ENCODE results near the gene TEAD1.
A peak's percentile ranks its signal among the peaks of the same experiment; 100 is the strongest.
"Not testable (repeated sequence)": the region's sequence is repeated elsewhere in the genome, so short reads cannot be mapped to it uniquely, and the experiment has no call there.

Gene TEAD1

GRCh38 chr11:12868315-12869073 lies 194.3 kb downstream of the TEAD1 start:
- peak; percentile 25 for DNase-seq (ENCODE audit: low read depth)
- TF ChIP-seq CTCF (IDR thresholded peaks at IDR 0.05; ENCODE audit: insufficient read depth, low read depth, low read length, missing control alignments) = peak; percentile 21
- no peak overlapping the region for H3K4me3 ChIP-seq (ENCODE audit: low read length)

GRCh38 chr11:12871241-12871640 lies 197.0 kb downstream of the TEAD1 start:
- DNase-seq (ENCODE audit: low read depth) = no peak
- no peak for TF ChIP-seq CTCF (IDR thresholded peaks at IDR 0.05; ENCODE audit: insufficient read depth, low read depth, low read length, missing control alignments)
- H3K4me3 ChIP-seq (ENCODE audit: low read length) = no peak overlapping the region

- H3K4me3 ChIP-seq (ENCODE audit: low read length) = no peak overlapping the region
- peak; percentile 33 for DNase-seq (ENCODE audit: low read depth)
- no peak for TF ChIP-seq CTCF (IDR thresholded peaks at IDR 0.05; ENCODE audit: insufficient read depth, low read depth, low read length, missing control alignments)
Measured at GRCh38 chr11:12871788-12872321, 197.6 kb downstream of the TEAD1 start.

- TF ChIP-seq CTCF (IDR thresholded peaks at IDR 0.05; ENCODE audit: insufficient read depth, low read depth, low read length, missing control alignments) = no peak
- H3K4me3 ChIP-seq (ENCODE audit: low read length) = no peak overlapping the region
- no peak for DNase-seq (ENCODE audit: low read depth)
Measured at GRCh38 chr11:12876340-12876739, 202.1 kb downstream of the TEAD1 start.

GRCh38 chr11:12876988-12877387 lies 202.8 kb downstream of the TEAD1 start:
- no peak overlapping the region for H3K4me3 ChIP-seq (ENCODE audit: low read length)
- DNase-seq (ENCODE audit: low read depth) = no peak
- no peak for TF ChIP-seq CTCF (IDR thresholded peaks at IDR 0.05; ENCODE audit: insufficient read depth, low read depth, low read length, missing control alignments)

- not testable (repeated sequence) for H3K4me3 ChIP-seq (ENCODE audit: low read length); DNase-seq (ENCODE audit: low read depth)
Measured at GRCh38 chr11:12877508-12877907, 203.3 kb downstream of the TEAD1 start.

- H3K4me3 ChIP-seq (ENCODE audit: low read length) = no peak overlapping the region
- no peak for TF ChIP-seq CTCF (IDR thresholded peaks at IDR 0.05; ENCODE audit: insufficient read depth, low read depth, low read length, missing control alignments)
- no peak for DNase-seq (ENCODE audit: low read depth)
Measured at GRCh38 chr11:12880327-12880726, 206.1 kb downstream of the TEAD1 start.

All from epithelial cell of esophagus (primary cell).